ENCODE measurements around the gene HOXD13.

Gene HOXD13

DNA sequence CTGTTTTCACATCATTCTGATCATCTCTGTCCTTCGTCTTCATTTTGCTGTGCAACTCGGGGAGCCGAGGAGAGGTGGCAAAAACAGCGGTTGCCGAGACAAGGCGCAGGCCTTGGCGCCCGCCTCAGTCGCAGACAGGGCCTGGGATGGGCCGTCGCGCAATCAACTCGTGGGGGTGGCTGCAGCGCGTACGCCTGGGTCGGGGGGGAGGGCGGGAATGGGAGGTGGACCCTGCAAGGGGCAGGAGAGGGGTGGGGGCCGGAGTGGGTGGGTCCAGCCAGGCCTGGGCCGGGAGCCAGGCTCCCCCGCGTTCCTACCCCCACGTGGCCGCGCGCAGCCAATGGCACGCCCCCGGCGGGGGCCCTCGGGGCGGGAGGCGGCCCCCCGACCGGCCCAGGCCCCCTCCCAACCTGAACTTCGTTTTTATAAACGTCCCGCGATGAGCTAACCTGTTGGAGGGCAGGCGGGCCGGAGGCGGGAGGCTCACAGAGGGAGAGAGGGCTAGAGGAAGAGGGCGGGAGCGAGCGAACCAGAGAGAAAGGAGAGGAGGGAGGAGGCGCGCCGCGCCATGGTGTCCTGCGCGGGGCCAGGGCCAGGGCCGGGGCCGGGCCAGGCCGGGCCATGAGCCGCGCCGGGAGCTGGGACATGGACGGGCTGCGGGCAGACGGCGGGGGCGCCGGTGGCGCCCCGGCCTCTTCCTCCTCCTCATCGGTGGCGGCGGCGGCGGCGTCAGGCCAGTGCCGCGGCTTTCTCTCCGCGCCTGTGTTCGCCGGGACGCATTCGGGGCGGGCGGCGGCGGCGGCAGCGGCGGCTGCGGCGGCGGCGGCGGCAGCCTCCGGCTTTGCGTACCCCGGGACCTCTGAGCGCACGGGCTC is at the start of gene HOXD13:
HOXD13 (plus strand) TSS at position 452 of the 875 bp plus-strand sequence; CDS start at position 622, 170 bp downstream.
- H3K9ac ChIP-seq (ENCODE audit: low read depth, low read length) = peak within 1 kb of the TSS; percentile 41; the same call in 1 of the 2 replicates

DNA sequence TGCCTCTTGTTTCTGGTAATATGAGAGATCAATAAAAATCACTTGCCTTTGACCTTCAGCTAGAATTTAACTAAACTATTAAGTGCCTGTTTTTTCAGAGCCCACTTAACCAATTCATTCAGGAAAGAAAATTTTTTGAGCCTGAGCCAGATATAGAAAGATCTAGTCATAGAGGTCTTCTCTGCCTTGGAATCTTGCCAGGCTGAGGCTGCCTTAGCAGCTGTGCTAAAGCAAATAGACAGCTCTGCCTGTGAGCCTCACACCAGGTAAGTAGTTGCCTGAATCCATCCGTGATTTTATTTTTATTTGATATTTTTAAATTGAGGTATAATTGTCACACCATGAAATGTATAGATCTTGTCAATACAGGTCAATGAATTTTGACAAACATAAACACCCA is 36.1 kb upstream of the HOXD13 start:
- Histone ChIP-seq H3K9ac (ENCODE audit: low read depth, low read length) (no peak overlapping the region), H3K9me3 (ENCODE audit: control insufficient read depth, insufficient read depth, low read length) (no peaks in the 10 kb centered on the region), H3K4me1 (ENCODE audit: insufficient read depth, low read length) (no peaks in the 10 kb centered on the region), H3K36me3 (ENCODE audit: insufficient read depth, low read length) (no peaks in the 10 kb centered on the region)

More for the DNA sequence above, at the start of gene HOXD13:
- 0 out of 2 replicates have a peak, but pooled peaks cover 4% of the 10 kb centered on the region for H3K9me3 ChIP-seq (ENCODE audit: control insufficient read depth, insufficient read depth, low read length)
- H3K4me1 ChIP-seq (ENCODE audit: insufficient read depth, low read length) = peaks cover 5% of the 10 kb centered on the region; the same call in 1 of the 2 replicates
- no peaks in the 10 kb centered on the region for H3K36me3 ChIP-seq (ENCODE audit: insufficient read depth, low read length)

DNA sequence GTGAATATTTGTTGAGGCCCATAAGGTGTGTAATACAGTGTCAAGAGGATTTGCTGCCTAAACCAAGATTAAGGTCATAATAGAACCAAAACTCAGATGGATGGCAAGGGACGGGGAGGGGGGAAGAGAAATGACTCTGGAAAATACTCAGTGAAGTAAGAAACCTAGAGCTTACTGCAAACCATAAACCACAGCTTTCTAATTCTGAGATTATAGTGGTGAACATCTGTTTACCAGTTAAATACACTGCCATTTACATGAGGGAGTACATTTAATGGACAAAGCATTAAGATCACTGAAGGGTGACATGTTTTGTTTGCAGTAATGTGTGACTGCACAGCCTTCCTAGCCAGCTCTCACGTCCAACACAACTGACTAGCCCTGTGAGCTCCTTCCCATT is 28.6 kb upstream of the HOXD13 start:
- H3K36me3 ChIP-seq (ENCODE audit: insufficient read depth, low read length) = no peaks in the 10 kb centered on the region
- peaks cover 3% of the 10 kb centered on the region; the same call in 1 of the 2 replicates for H3K9me3 ChIP-seq (ENCODE audit: control insufficient read depth, insufficient read depth, low read length)
- no peaks in the 10 kb centered on the region for H3K4me1 ChIP-seq (ENCODE audit: insufficient read depth, low read length)
- no peak overlapping the region for H3K9ac ChIP-seq (ENCODE audit: low read depth, low read length)

DNA sequence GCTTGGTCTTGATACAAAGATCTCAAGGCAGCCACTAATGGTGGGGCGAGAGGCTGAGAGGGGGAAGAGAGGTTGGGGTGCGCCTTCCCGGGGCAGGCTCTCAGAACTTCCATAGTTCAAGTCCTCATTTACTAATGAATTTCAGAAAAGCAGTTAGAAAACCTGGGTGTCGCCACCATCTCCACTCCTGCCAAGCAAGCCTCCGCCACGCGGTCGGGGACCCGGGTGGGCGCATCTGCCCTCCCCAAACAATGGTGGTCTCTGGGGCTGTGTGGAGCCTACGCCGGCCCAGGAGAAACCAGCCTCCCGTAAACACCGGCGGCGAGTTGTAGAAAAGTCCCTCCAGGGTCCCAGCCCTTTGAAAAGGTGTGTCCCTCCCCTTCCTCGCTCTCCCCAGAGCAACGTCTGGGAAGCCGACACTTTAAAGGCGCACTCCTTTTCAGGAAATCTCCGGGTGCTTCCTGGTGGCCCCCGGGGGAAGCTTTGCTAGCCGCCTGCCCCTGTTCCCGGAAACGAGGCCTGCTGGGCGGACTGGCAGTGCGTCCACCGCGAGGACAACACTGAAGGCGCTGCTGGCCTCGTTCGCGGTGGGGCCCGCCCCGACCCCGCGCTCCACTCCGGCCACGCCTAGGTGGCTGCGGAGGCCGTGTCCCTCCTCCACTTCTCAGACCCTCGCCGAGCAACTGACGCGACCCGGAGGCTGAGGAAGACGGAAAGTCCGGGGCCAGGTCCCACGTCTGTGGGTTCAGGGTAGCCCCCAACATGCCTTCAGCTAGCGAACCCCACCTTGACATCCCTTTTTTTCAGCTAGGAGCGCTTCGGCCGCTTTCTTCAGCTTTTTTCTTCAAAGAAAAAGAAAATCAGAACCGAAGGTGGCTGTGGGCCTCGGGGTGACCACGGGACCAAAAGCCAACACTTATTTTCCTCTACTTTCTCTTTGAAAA is 25.6 kb upstream of the HOXD13 start:
- no peaks in the 10 kb centered on the region for H3K4me1 ChIP-seq (ENCODE audit: insufficient read depth, low read length)
- peaks cover 3% of the 10 kb centered on the region; the same call in 1 of the 2 replicates for H3K9me3 ChIP-seq (ENCODE audit: control insufficient read depth, insufficient read depth, low read length)
- H3K36me3 ChIP-seq (ENCODE audit: insufficient read depth, low read length) = no peaks in the 10 kb centered on the region

DNA sequence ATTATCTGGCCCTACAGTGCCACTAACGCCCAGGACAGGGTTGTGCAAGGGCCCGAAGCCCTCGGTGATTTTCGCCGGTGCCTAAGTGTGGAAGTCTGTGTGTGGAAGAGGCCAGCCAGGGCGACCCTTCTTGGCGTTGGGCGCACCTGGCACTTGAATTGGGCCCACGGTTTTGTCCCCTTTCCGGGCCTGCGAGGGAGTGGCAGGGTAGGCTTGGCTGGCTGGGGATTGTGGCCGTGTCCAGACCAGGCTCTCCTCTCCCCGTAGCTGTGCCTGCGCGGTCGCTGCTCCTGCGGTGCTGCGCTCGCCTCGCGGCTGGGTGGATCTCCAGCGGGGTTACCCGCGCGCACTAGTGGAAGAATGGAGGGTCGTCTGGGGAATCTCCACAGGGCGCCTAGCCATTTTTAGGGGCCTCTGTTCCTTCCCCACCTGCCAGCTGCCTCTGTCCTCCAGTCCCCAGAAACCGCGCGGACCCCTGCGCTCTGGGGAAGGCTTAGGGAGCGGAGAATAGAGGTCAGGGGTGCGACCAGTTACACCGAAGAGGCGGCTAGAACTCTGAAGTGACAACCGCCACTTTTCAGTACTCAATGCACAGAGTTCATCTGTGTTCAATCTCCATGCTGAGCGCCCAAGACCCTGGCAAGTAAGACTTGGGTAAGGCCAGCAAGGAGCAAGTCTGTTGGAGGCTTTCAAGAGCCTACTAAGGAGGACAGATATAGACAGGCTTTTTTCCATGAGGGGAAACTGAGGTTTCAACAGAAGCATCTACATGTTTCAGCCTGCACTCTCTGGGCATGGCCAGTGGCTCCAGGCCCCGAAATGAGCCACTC is 24.7 kb upstream of the HOXD13 start:
- peaks cover 3% of the 10 kb centered on the region; the same call in 1 of the 2 replicates for H3K9me3 ChIP-seq (ENCODE audit: control insufficient read depth, insufficient read depth, low read length)
- no peaks in the 10 kb centered on the region for H3K4me1 ChIP-seq (ENCODE audit: insufficient read depth, low read length)
- no peaks in the 10 kb centered on the region for H3K36me3 ChIP-seq (ENCODE audit: insufficient read depth, low read length)
- H3K9ac ChIP-seq (ENCODE audit: low read depth, low read length) = no peak overlapping the region

More for the DNA sequence above, 25.6 kb upstream of the HOXD13 start:
- H3K9ac ChIP-seq (ENCODE audit: low read depth, low read length) = no peak overlapping the region

DNA sequence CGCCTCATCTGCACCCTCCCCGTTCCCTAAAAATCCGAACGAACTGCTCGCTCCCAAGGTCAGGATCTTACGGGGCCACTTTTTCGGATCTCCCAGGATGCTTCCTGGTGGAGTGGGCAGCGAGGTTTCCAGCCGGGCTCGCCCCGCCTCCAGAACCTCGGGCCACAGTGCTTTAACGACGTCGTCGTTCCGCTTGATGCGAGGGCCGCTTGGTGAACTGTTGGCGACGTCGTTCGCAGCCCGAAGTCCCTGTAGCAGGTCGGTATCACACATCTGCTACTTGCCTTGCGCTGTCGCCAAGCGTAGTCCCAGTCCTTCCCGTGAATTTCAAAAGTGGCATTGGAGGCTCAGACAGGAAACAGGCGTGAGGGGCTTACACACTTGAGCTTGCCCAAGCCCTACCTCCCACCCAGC is 24.1 kb upstream of the HOXD13 start:
- H3K9me3 ChIP-seq (ENCODE audit: control insufficient read depth, insufficient read depth, low read length) = peaks cover 3% of the 10 kb centered on the region; the same call in 1 of the 2 replicates
- no peaks in the 10 kb centered on the region for H3K4me1 ChIP-seq (ENCODE audit: insufficient read depth, low read length)
- no peak overlapping the region for H3K9ac ChIP-seq (ENCODE audit: low read depth, low read length)
- H3K36me3 ChIP-seq (ENCODE audit: insufficient read depth, low read length) = no peaks in the 10 kb centered on the region

DNA sequence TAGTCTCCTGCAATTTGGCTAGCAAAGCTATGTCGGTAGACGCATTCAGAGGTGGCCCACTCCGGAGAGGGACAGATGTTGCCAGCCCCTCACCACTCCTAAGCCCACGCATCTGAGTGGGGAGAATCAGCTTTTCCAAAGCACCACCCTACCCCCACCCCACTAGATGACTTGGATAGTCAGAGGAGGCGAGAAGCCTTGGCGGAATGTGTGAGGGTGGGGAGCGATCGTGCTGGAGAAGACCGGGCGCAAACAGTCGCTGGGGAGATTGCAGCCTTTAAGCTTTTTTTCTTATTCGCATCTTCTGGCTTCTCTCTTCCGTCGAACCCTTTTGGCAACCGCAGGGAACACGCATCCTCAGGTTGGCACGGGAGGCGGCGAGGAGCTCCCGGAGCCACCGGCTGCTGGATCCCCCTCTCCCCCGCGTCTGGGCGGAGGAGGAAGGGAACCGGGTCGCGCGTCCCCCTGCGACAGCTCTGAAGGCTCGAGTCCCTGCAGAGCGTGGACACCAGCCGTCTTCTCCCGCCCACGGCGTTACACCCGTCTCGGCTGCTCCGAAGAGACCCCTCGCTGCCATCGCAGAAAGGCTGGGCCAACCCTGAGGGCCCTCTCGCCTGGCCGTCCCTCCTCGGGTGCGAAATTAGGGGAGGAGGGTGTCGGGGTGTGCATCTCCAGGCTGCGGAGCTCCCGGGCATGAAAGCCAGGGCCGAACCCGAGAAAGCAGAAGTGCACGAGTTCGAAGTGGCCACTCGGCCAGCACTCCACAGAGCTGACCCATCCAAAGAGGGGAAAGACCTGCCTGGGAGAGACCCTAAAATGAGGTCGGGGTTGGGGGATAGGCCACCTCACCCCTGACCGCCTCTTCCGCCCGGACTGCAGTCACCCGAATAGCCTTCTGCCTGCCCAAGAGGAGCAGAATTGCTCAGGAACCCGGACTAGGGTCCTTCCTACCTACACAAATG is 20.9 kb upstream of the HOXD13 start:
- H3K36me3 ChIP-seq (ENCODE audit: insufficient read depth, low read length) = no peaks in the 10 kb centered on the region
- H3K9ac ChIP-seq (ENCODE audit: low read depth, low read length) = no peak overlapping the region
- no peaks in the 10 kb centered on the region for H3K4me1 ChIP-seq (ENCODE audit: insufficient read depth, low read length)
- peaks cover 3% of the 10 kb centered on the region; the same call in 1 of the 2 replicates for H3K9me3 ChIP-seq (ENCODE audit: control insufficient read depth, insufficient read depth, low read length)

DNA sequence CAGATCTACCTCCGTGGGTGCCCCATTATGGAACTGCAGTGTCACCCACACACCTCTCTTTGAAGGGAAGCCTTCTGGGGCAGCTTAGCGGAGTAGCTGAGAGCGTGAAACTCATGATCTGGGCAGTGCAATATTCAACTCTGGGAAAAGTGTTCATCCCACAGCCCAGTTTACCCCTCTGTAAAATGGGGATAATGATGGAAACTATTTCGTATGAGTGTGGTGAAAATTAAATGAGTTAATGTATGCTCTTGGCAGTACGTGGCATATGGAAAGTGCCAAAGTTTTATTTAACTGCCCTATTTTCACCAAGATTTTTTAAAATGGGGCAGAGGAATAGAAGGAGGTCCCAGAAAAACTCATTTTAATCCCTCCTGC is 20.2 kb upstream of the HOXD13 start:
- Histone ChIP-seq H3K9me3 (ENCODE audit: control insufficient read depth, insufficient read depth, low read length) (peaks cover 3% of the 10 kb centered on the region; the same call in 1 of the 2 replicates), H3K4me1 (ENCODE audit: insufficient read depth, low read length) (no peaks in the 10 kb centered on the region), H3K9ac (ENCODE audit: low read depth, low read length) (no peak overlapping the region), H3K36me3 (ENCODE audit: insufficient read depth, low read length) (no peaks in the 10 kb centered on the region)

DNA sequence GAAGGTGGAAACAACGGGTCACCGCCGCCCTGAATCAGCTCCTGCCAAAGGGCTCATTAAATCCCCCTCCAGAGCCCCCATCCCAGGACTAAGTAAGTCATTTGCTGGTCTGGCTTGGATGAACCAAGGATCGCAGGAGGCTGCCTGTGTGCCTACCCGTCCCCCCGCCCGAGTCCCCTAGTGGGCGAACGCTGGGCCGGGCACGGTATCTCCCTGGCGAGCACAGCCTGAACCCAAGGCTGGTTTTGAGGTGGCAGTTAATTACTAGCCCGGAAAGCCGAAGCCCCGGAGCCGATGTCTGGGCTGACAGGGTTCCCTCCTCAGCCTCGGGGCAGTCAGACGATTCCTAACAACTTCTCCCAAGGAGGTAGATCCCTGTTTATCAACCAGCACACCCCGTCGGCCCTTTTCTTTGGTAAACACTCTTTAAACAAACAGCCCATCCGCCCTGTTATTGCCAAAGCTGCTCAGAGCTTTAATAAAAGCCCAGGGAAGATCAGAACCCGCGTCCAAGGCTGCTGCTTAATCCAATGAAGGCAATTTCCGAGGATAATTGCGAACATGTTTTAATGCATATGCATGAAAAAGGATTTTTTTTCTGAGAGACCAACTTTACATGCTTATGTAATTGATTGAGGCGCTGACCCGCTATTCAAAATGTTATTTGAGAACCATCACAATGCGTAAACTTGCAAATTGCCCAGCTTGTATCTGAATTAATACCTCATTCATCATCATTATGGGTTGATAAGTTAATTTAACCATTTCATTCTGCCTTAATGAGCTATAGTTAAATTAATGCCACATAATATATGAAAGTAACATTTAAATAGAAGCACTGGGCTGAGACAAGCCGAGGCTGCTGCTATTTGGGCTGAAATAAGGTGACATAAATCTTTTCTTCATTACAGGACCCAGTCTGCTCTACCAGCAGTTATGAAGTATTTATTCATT is 19.3 kb upstream of the HOXD13 start:
- Histone ChIP-seq H3K9ac (ENCODE audit: low read depth, low read length) (no peak overlapping the region), H3K9me3 (ENCODE audit: control insufficient read depth, insufficient read depth, low read length) (peaks cover 2% of the 10 kb centered on the region; the same call in 1 of the 2 replicates), H3K4me1 (ENCODE audit: insufficient read depth, low read length) (no peaks in the 10 kb centered on the region), H3K36me3 (ENCODE audit: insufficient read depth, low read length) (no peaks in the 10 kb centered on the region)

DNA sequence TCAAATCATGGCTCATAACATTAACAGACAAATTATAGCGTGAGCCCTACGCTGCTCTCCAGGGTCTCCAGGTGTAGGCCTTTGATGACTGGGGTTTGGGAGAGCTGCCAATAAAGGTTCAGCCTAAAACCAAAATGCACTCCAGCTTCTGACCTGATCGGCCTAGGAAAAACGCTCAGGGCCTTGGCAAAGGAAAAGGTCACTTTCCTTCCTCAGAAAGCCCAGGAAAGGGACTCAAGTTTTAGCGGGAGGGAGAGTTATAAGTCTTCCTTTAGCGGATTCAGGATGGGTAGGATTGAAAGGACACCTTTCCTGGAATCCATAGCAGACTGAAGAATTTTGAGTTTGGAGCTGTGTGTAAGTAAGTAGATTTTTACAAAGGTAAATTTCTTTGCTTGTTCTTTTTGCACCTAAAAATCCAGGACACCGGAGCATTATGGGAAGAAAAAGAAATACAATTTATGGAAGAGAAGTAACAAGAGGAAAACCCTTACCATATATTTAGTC is 17.5 kb upstream of the HOXD13 start:
- Histone ChIP-seq H3K9ac (ENCODE audit: low read depth, low read length) (peak overlapping the region; percentile 39; the same call in 1 of the 2 replicates), H3K4me1 (ENCODE audit: insufficient read depth, low read length) (no peaks in the 10 kb centered on the region), H3K9me3 (ENCODE audit: control insufficient read depth, insufficient read depth, low read length) (no peaks in the 10 kb centered on the region), H3K36me3 (ENCODE audit: insufficient read depth, low read length) (no peaks in the 10 kb centered on the region)

DNA sequence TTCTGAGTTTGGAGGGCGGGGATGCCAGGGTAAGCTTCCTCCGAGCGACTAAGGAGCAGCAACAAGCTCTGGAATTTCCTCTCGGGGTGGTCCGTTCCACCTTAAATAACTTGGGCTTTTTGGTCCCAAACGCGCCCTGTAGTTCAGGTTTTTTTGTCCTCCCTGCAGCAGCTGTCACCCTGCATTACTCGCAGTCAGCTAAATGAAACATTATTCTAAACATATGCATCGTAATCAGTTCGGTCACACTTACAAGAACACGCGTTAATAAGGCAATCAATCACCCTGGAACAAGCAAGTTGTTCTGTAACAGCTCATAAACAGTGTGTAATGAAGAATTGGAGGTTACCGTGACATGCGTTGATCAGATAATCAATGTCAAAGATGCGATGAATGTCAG is 17.0 kb upstream of the HOXD13 start:
- H3K36me3 ChIP-seq (ENCODE audit: insufficient read depth, low read length) = no peaks in the 10 kb centered on the region
- H3K9me3 ChIP-seq (ENCODE audit: control insufficient read depth, insufficient read depth, low read length) = no peaks in the 10 kb centered on the region
- peak overlapping the region; percentile 39; the same call in 1 of the 2 replicates for H3K9ac ChIP-seq (ENCODE audit: low read depth, low read length)
- H3K4me1 ChIP-seq (ENCODE audit: insufficient read depth, low read length) = no peaks in the 10 kb centered on the region

DNA sequence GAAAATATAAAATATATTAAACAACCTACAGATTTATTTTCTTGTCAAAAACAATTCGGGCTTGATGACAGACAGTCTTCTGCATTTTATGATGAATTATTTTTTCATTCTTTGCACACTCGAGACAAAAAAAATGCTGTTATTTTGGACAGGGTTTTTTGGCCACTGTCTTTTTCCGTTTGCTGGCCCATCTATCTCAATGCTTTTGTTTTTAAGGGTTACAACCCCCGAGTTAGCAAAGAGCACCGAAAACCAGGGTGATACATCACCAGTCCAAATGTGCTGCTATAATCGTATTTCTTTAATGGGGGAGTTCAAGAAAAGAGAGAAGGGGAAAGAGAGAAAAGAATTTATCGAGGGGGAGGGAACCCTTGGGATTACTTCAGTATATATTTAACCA is 16.5 kb upstream of the HOXD13 start:
- no peaks in the 10 kb centered on the region for H3K36me3 ChIP-seq (ENCODE audit: insufficient read depth, low read length)
- H3K9me3 ChIP-seq (ENCODE audit: control insufficient read depth, insufficient read depth, low read length) = no peaks in the 10 kb centered on the region
- no peak overlapping the region; the same call in 1 of the 2 replicates for H3K9ac ChIP-seq (ENCODE audit: low read depth, low read length)
- H3K4me1 ChIP-seq (ENCODE audit: insufficient read depth, low read length) = no peaks in the 10 kb centered on the region
